Activated T-cell treated with anti-CD3 and anti-CD28 coated beads, Interleukin-2, amount 50 U/mL, for 4 hours (primary cell): ENCODE data around the gene RNF144B. TPM values are rescaled to one million over a fixed set of nuclear protein-coding genes. Genes with fewer than 3 reads are reported as not detected.

ENCODE experiments used
- total RNA-seq, 3 donors: library from RNA; stranded (reverse); gene quantifications; one replicate each; pipeline ENCODE4 v1.2.1, GENCODE V29; 2021

Gene RNF144B
- total RNA-seq, 3 donors from 2014 or later = 0.61 to 1.8 (median 1.4) TPM

Other genes with a start within 250 kb of the RNF144B start
- gene TPMT, start 232.3 kb upstream of the RNF144B start, total RNA-seq = 1 to 10 TPM; 1.4 to 3.8 (median 3.7) TPM
- gene KDM1B, start 231.9 kb upstream of the RNF144B start, total RNA-seq = 10 to 100 TPM; 11.0 to 14.3 (median 12.5) TPM
- 100 to 1,000 TPM; 124 to 154 (median 130) TPM for gene DEK, start 122.8 kb upstream of the RNF144B start, total RNA-seq